Esophagus squamous epithelium (tissue), 5 donors: ENCODE data around the gene FOXJ3. TPM values are rescaled to one million over a fixed set of nuclear protein-coding genes. Genes with fewer than 3 reads are reported as not detected.

ENCODE experiments used
- DNase-seq: peaks from one replicate; lab custom pipeline; 2025; lab: John Stamatoyannopoulos, UW
- H3K27ac ChIP-seq, 4 donors: fragments of 200-600 bp; sonication (generic); one replicate each; pipeline ENCODE4 v1.5.1; 2016 to 2019; ENCODE audit warnings: mild to moderate bottlenecking in 1 of 4
- H3K27me3 ChIP-seq, 4 donors: fragments of 200-600 bp; sonication (generic); 1 replicate in 3 of 4; 2 replicates in 1 of 4; pipeline versions ENCODE4 v1.5.1 to v1.6.0; 2017 to 2021; ENCODE audit warnings: antibody characterized with exemption in 1 of 4
- H3K36me3 ChIP-seq, 3 donors: fragments of 200-600 bp; sonication (generic); one replicate each; pipeline ENCODE4 v1.5.1; 2016 to 2019
- H3K4me1 ChIP-seq, 3 donors: fragments of 200-600 bp; sonication (generic); one replicate each; pipeline ENCODE4 v1.5.1; 2017 to 2019
- H3K4me3 ChIP-seq, 4 donors: fragments of 200-600 bp; sonication (generic); 1 replicate in 3 of 4; 2 replicates in 1 of 4; pipeline ENCODE4 v1.5.1; 2016 to 2019; ENCODE audit warnings: mild to moderate bottlenecking in 2 of 4, moderate library complexity in 1 of 4
- H3K9me3 ChIP-seq, 3 donors: fragments of 200-600 bp; sonication (generic); one replicate each; pipeline ENCODE4 v1.5.1; 2016 to 2019
- CTCF ChIP-seq, 6 experiments: fragments of 450-650 bp in 4 of 6; fragments of 200-600 bp in 2 of 6; sonication (generic) in 2 of 6; IDR thresholded peaks; one replicate each; pipeline ENCODE4 v1.5.1; 2016 to 2019; ENCODE audit warnings: antibody characterized with exemption in 6 of 6, mild to moderate bottlenecking in 4 of 6, moderate library complexity in 4 of 6
- POLR2A ChIP-seq, 4 donors: fragments of 450-650 bp; IDR thresholded peaks; one replicate each; pipeline ENCODE4 v1.6.1; 2017; ENCODE audit warnings: antibody characterized with exemption in 4 of 4, mild to moderate bottlenecking in 4 of 4, moderate library complexity in 3 of 4
- WGBS, 2 donors: methylation state at CpG; one replicate each; pipeline ENCODE4 v1.1.5; 2018; 5-methylcytosine and 5-hydroxymethylcytosine counted together
- intact Hi-C: fragments of 100-400 bp; cut with DNase I; formaldehyde crosslinking; loops from one replicate; pipeline ENCODE4 v1.15.0; 2022
- total RNA-seq, 4 donors: library from RNA; depleted of rRNA; stranded (reverse); fragments of >200 nt; gene quantifications; one replicate each; pipeline ENCODE4 v1.1.0, GENCODE V29; 2016
- donor health status: DM: yes; HTN: yes; CAD: no.

The FOXJ3 gene
- total RNA-seq, 4 donors from 2014 or later, result 18.7 to 36.6 (median 27.5) TPM

- no peak for TF ChIP-seq CTCF (IDR thresholded peaks at IDR 0.05)
- no peak for DNase-seq
- 93 to 97% methylated on average over 10 of the region's 10 CpGs for WGBS, 2 donors
- Histone ChIP-seq H3K4me3 (no peak overlapping the region), H3K27me3 (no peaks in the 10 kb centered on the region), H3K36me3 (no peaks in the 10 kb centered on the region), H3K4me1 (peaks cover 3 to 36% (median 7%) of the 10 kb centered on the region in 3 donors), H3K9me3 (no peaks in the 10 kb centered on the region), H3K27ac (no peak overlapping the region)
- intact Hi-C loops, result loop anchor here (5.0 to 10.0 kb wide), 2 partner anchors 115 to 153 kb away; no protein-coding TSS in a partner anchor
These were observed 4.8 kb downstream of the FOXJ3 start for GRCh38 chr1:42330215-42330614.

- no peak for DNase-seq
- intact Hi-C loops, result no loop called here
- Histone ChIP-seq H3K4me3 (no peak overlapping the region), H3K27me3 (no peaks in the 10 kb centered on the region), H3K36me3 (no peaks in the 10 kb centered on the region), H3K27ac (no peak overlapping the region), H3K4me1 (peaks cover 6 to 41% (median 9%) of the 10 kb centered on the region in 3 donors), H3K9me3 (no peaks in the 10 kb centered on the region)
- TF ChIP-seq CTCF (IDR thresholded peaks at IDR 0.05), result no peak
- TF ChIP-seq POLR2A (IDR thresholded peaks at IDR 0.05), result no peak
- 88 to 92% methylated on average over 4 of the region's 4 CpGs for WGBS, 2 donors
These were observed 6.0 kb downstream of the FOXJ3 start for GRCh38 chr1:42328916-42329496.

- intact Hi-C loops, result no loop called here
- WGBS, 2 donors, result 85 to 93% methylated on average over 5 of the region's 5 CpGs
- no peak for DNase-seq
- Histone ChIP-seq H3K4me3 (no peak overlapping the region), H3K9me3 (no peaks in the 10 kb centered on the region), H3K4me1 (peaks cover 0 to 40% (median 15%) of the 10 kb centered on the region in 3 donors), H3K36me3 (no peaks in the 10 kb centered on the region), H3K27me3 (no peaks in the 10 kb centered on the region), H3K27ac (no peak overlapping the region)
- TF ChIP-seq POLR2A (IDR thresholded peaks at IDR 0.05) (no peak), CTCF (IDR thresholded peaks at IDR 0.05) (no peak)
These were observed 6.9 kb downstream of the FOXJ3 start for GRCh38 chr1:42328047-42328625.

- Histone ChIP-seq H3K27me3 (no peaks in the 10 kb centered on the region), H3K4me1 (peaks cover 2 to 56% (median 34%) of the 10 kb centered on the region in 3 donors), H3K9me3 (no peaks in the 10 kb centered on the region), H3K4me3 (no peak overlapping the region), H3K27ac (no peak overlapping the region), H3K36me3 (no peaks in the 10 kb centered on the region)
- DNase-seq, result no peak
- intact Hi-C loops, result no loop called here
- WGBS, 2 donors, result 58 to 80% methylated on average over 2 of the region's 2 CpGs
- TF ChIP-seq POLR2A (IDR thresholded peaks at IDR 0.05), result no peak
- no peak for TF ChIP-seq CTCF (IDR thresholded peaks at IDR 0.05)
These were observed 10.0 kb downstream of the FOXJ3 start for GRCh38 chr1:42325014-42325402.

- H3K9me3 ChIP-seq, result no peaks in the 10 kb centered on the region
- H3K4me1 ChIP-seq, result peaks cover 7 to 61% (median 39%) of the 10 kb centered on the region in 3 donors
- no peak for DNase-seq
- intact Hi-C loops, result no loop called here
- H3K36me3 ChIP-seq, result no peaks in the 10 kb centered on the region
- H3K4me3 ChIP-seq, result no peak overlapping the region
- no peaks in the 10 kb centered on the region for H3K27me3 ChIP-seq
- no peak overlapping the region for H3K27ac ChIP-seq
- TF ChIP-seq CTCF (IDR thresholded peaks at IDR 0.05) (no peak), POLR2A (IDR thresholded peaks at IDR 0.05) (no peak)
- WGBS, 2 donors, result 78 to 81% methylated on average over 6 of the region's 6 CpGs
These were observed 10.5 kb downstream of the FOXJ3 start for GRCh38 chr1:42324398-42325013.
